A549 (cell line): Measurements from ENCODE around the gene LY6G5B. TPM values are rescaled to one million over a fixed set of nuclear protein-coding genes. Genes with fewer than 3 reads are reported as not detected.
"Not testable (repeated sequence)": the region's sequence is repeated elsewhere in the genome, so short reads cannot be mapped to it uniquely, and the experiment has no call there.

Source experiments
- ATAC-seq, 2 experiments: fragments of 200-7000 bp in 1 of 2; fragments of >200 bp in 1 of 2; cut with Nextera tagmentation in 1 of 2; cut with Tn5 transposase in 1 of 2; 3 replicates each; pipeline versions ENCODE4 v1.8.0 to v1.9.1; 2018 to 2020; ENCODE audit warnings: mild to moderate bottlenecking in 1 of 2, moderate library complexity in 1 of 2
- CTCF ChIA-PET: fragments of 300-600 bp; sonication (Branson Sonifier 250); formaldehyde crosslinking; extraction: SDS; loops from one replicate; lab custom pipeline; 2021; ENCODE audit warnings: antibody characterized with exemption, inconsistent platforms; lab: Yijun Ruan, JAX
- POLR2A ChIA-PET: fragments of 350-600 bp; formaldehyde crosslinking; extraction: SDS; loops from one replicate; lab custom pipeline; 2021; ENCODE audit warnings: antibody characterized with exemption, inconsistent platforms; lab: Yijun Ruan, JAX
- DNase-seq, 2 experiments: peaks; one replicate each; pipeline versions ENCODE4 v3.0.0 to v3.0.0-alpha.2; 2011 to 2016; ENCODE audit warnings: low read depth in 1 of 2, low spot score in 1 of 2
- FAIRE-seq: peaks from 2 replicates; lab custom pipeline; 2011; peaks lifted over from hg19 to GRCh38; lab: Jason Lieb, UNC
- H3K27ac ChIP-seq, 2 experiments: fragments of >200 bp; sonication (Bioruptor Twin); formaldehyde crosslinking; 3 replicates each; pipeline ENCODE4 v1.5.1; 2016 to 2017
- H3K4me1 ChIP-seq: fragments of >200 bp; sonication (Bioruptor Twin); formaldehyde crosslinking; 3 replicates; pipeline ENCODE4 v1.6.1; 2016
- H3K4me2 ChIP-seq: fragments of >200 bp; sonication (Bioruptor Twin); formaldehyde crosslinking; 3 replicates; pipeline ENCODE4 v1.6.1; 2016
- H3K4me3 ChIP-seq: fragments of >200 bp; sonication (Bioruptor Twin); formaldehyde crosslinking; 3 replicates; pipeline ENCODE4 v1.5.1; 2016
- H3K9me3 ChIP-seq: fragments of >200 bp; sonication (Bioruptor Twin); formaldehyde crosslinking; 3 replicates; pipeline ENCODE4 v1.6.1; 2016
- BHLHE40 ChIP-seq: IDR thresholded peaks from 2 replicates; pipeline ENCODE4 v1.6.1; 2012; ENCODE audit warnings: low read depth, low read length, inconsistent platforms
- CBX2 ChIP-seq: fragments of 200-600 bp; sonication (generic); IDR thresholded peaks from 2 replicates; pipeline ENCODE4 v1.6.1; 2016; ENCODE audit warnings: low read depth, mild to moderate bottlenecking, borderline replicate concordance
- CHD2 ChIP-seq: fragments of 150-350 bp; IDR thresholded peaks from 2 replicates; pipeline ENCODE4 v1.6.1; 2014; ENCODE audit warnings: low read length; ENCODE audit not compliant: partially characterized antibody
- EHMT2 ChIP-seq: fragments of 200-600 bp; sonication (generic); IDR thresholded peaks from 2 replicates; pipeline ENCODE4 v1.6.1; 2016; ENCODE audit warnings: antibody characterized with exemption, low read depth, mild to moderate bottlenecking, moderate library complexity
- FOSL2 ChIP-seq, 2 experiments: fragments of 450-650 bp in 1 of 2; fragments of >200 bp in 1 of 2; sonication (Bioruptor Twin) in 1 of 2; formaldehyde crosslinking; IDR thresholded peaks; 2 replicates each; pipeline versions ENCODE4 v1.5.0 to v1.6.1; 2016 to 2020; ENCODE audit warnings: mild to moderate bottlenecking in 1 of 2, moderate library complexity in 1 of 2
- HDAC2 ChIP-seq: fragments of 200-600 bp; sonication (generic); IDR thresholded peaks from 2 replicates; pipeline ENCODE4 v1.6.1; 2016
- HOXB13 ChIP-seq: fragments of 250-450 bp; sonication (Bioruptor Pico); IDR thresholded peaks from 2 replicates; pipeline ENCODE4 v1.5.0; 2020; ENCODE audit warnings: low read depth, mild to moderate bottlenecking, moderate library complexity
- HOXB5 ChIP-seq: fragments of 250-450 bp; sonication (Bioruptor Pico); IDR thresholded peaks from 2 replicates; pipeline ENCODE4 v1.5.0; 2020; ENCODE audit warnings: mild to moderate bottlenecking, moderate library complexity
- JUN ChIP-seq, 2 experiments: fragments of >200 bp; sonication (Bioruptor Twin); formaldehyde crosslinking; IDR thresholded peaks; 2 replicates in 1 of 2; 3 replicates in 1 of 2; pipeline ENCODE4 v1.6.1; 2016 to 2017
- JUNB ChIP-seq: fragments of >200 bp; sonication (Bioruptor Twin); formaldehyde crosslinking; IDR thresholded peaks from 2 replicates; pipeline ENCODE4 v1.6.1; 2016
- MAZ ChIP-seq: fragments of 150-350 bp; IDR thresholded peaks from 2 replicates; pipeline ENCODE4 v1.6.1; 2014; ENCODE audit warnings: antibody characterized with exemption, low read depth, low read length, borderline replicate concordance
- MYC ChIP-seq: IDR thresholded peaks from 2 replicates; pipeline ENCODE4 v1.6.1; 2012; ENCODE audit warnings: mild to moderate bottlenecking, inconsistent platforms, low read length, improper control_type of control experiment, borderline replicate concordance
- NFE2L2 ChIP-seq: fragments of 150-350 bp; conservative IDR thresholded peaks from 2 replicates; pipeline ENCODE4 v1.6.1; 2014; ENCODE audit warnings: low read length
- NR3C1 ChIP-seq: fragments of >200 bp; sonication (Bioruptor Twin); formaldehyde crosslinking; IDR thresholded peaks from 3 replicates; pipeline ENCODE4 v1.6.1; 2017
- POLR2A ChIP-seq: IDR thresholded peaks from 2 replicates; pipeline ENCODE4 v1.6.1; 2012; ENCODE audit warnings: mild to moderate bottlenecking, low read length
- POLR2AphosphoS2 ChIP-seq: conservative IDR thresholded peaks from 2 replicates; pipeline ENCODE4 v1.6.1; 2012; ENCODE audit warnings: low read length, improper control_type of control experiment, inconsistent platforms
- RCOR1 ChIP-seq: fragments of 150-350 bp; IDR thresholded peaks from 2 replicates; pipeline ENCODE4 v1.6.1; 2014; ENCODE audit warnings: antibody characterized with exemption, low read length, low read depth
- RNF2 ChIP-seq: fragments of 200-600 bp; sonication (generic); IDR thresholded peaks from 2 replicates; pipeline ENCODE4 v1.6.1; 2016; ENCODE audit warnings: low read depth, mild to moderate bottlenecking, antibody characterized with exemption, moderate library complexity, borderline replicate concordance
- TP53 ChIP-seq: fragments of 250-450 bp; sonication (Bioruptor Pico); IDR thresholded peaks from 2 replicates; pipeline ENCODE4 v1.5.0; 2021; ENCODE audit warnings: mild to moderate bottlenecking, moderate library complexity
- ZSCAN20 ChIP-seq: fragments of 250-450 bp; sonication (Bioruptor Pico); IDR thresholded peaks from 2 replicates; pipeline ENCODE4 v1.8.0; 2022; ENCODE audit warnings: mild to moderate bottlenecking, moderate library complexity
- WGBS: methylation state at CpG from one replicate; pipeline ENCODE4 v1.1.6; 2017; ENCODE audit errors: missing lambda C conversion rate; 5-methylcytosine and 5-hydroxymethylcytosine counted together
- polyA plus RNA-seq, 4 experiments: library from polyadenylated mRNA; depleted of rRNA in 3 of 4; stranded (reverse); fragments of >200 nt; fragmentation: RNase III in 1 of 4; extraction: RNeasy Plus Mini Kit Qiagen cat#74134 plus additional on column Dnase treatment in 1 of 4; gene quantifications; 2 replicates in 3 of 4; 3 replicates in 1 of 4; pipeline ENCODE4 v1.2.3, GENCODE V29; 2011 to 2017
- TF ChIP-seq, protein P1 (sequence below): fragments of 450-650 bp; IDR thresholded peaks from 2 replicates; pipeline ENCODE4 v1.6.1; 2014; ENCODE audit warnings: antibody characterized with exemption
- TF ChIP-seq, protein P2 (sequence below): IDR thresholded peaks from 2 replicates; pipeline ENCODE4 v1.6.1; 2012
- TF ChIP-seq, protein P3 (sequence below): fragments of >200 bp; sonication (Bioruptor Twin); formaldehyde crosslinking; IDR thresholded peaks from 3 replicates; pipeline ENCODE4 v1.6.1; 2016

LY6G5B gene
- polyA plus RNA-seq, 2 of the 4 experiments (the other 2 are of a cell fraction), result 5.9 to 9.9 TPM

DNA sequence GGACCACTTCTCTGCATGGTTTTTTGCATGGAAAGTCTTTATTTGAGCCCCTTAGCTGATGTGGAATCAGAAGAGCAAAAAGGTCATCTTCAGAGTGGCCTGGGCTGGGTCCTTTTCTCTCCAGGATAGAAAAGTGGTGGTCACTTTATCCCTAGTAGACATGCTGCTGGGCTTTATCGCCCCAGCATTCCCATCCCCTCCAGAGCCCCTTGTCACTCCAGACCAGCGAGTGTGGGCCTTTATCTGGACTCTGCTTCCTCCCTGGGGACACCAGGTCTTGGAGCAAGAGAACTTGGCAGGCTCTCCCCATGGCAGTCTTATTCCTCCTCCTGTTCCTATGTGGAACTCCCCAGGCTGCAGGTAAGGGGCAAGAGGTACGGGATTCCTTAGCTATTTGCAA lies 36.8 kb downstream of the LY6G5B start, which contains the start of gene LY6G6F:
TSS of gene LY6G6F (plus strand) at position 268 of the 400 bp plus-strand sequence. CDS start at position 309, 41 bp downstream.
- Histone ChIP-seq H3K9me3 (no peaks in the 10 kb centered on the region), H3K4me3 (no peak within 1 kb of the TSS), H3K4me2 (no peak within 1 kb of the TSS), H3K27ac (no peak within 1 kb of the TSS), H3K4me1 (peaks cover 7% of the 10 kb centered on the region; the same call in 1 of the 3 replicates)
- WGBS, result 57% methylated on average over 3 of the region's 3 CpGs
- no peak for ATAC-seq
- TF ChIP-seq NFE2L2 (no peak), POLR2AphosphoS2 (no peak), NR3C1 (no peak), CBX2 (no peak), JUNB (no peak), RNF2 (no peak)
- TF ChIP-seq, protein P1, sequence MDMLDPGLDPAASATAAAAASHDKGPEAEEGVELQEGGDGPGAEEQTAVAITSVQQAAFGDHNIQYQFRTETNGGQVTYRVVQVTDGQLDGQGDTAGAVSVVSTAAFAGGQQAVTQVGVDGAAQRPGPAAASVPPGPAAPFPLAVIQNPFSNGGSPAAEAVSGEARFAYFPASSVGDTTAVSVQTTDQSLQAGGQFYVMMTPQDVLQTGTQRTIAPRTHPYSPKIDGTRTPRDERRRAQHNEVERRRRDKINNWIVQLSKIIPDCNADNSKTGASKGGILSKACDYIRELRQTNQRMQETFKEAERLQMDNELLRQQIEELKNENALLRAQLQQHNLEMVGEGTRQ, result no peak
- DNase-seq, result no peak
- ChIA-PET CTCF (interaction anchor here (0.6 kb wide), 1 partner anchor 25 kb away, joined by 4 read pairs; the partner anchor contains the start of gene LY6G5C), POLR2A (interaction anchor here (1.2 kb wide), 1 partner anchor 121 kb away, joined by 3 read pairs; the partner anchor contains the start of gene HSPA1B)
- FAIRE-seq, result no peak

DNA sequence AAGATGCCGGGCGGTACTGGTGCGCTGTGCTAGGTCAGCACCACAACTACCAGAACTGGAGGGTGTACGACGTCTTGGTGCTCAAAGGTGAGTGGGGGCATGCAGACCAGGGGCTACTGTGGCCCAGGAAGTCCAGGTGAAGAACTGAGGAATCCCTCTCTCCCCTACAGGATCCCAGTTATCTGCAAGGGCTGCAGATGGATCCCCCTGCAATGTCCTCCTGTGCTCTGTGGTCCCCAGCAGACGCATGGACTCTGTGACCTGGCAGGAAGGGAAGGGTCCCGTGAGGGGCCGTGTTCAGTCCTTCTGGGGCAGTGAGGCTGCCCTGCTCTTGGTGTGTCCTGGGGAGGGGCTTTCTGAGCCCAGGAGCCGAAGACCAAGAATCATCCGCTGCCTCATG lies 37.9 kb downstream of the LY6G5B start:
- ATAC-seq (no peak), DNase-seq (no peak), FAIRE-seq (no peak)
- Histone ChIP-seq H3K9me3 (no peaks in the 10 kb centered on the region), H3K4me2 (no peak overlapping the region), H3K27ac (no peak overlapping the region), H3K4me3 (no peak overlapping the region), H3K4me1 (0 out of 3 replicates have a peak, but pooled peaks cover 3% of the 10 kb centered on the region)
- 78% methylated on average over 9 of the region's 10 CpGs for WGBS
- CTCF ChIA-PET, result no interaction called here
- POLR2A ChIA-PET, result no interaction called here
- TF ChIP-seq TP53 (CRISPR knock-in tag) (no peak), CHD2 (no peak), HOXB13 (CRISPR knock-in tag) (no peak), POLR2A (no peak), RNF2 (no peak), EHMT2 (no peak), JUN (IDR thresholded peaks at IDR 0.05) (no peak), MAZ (no peak), RCOR1 (no peak), HDAC2 (no peak)
- TF ChIP-seq, protein P2, sequence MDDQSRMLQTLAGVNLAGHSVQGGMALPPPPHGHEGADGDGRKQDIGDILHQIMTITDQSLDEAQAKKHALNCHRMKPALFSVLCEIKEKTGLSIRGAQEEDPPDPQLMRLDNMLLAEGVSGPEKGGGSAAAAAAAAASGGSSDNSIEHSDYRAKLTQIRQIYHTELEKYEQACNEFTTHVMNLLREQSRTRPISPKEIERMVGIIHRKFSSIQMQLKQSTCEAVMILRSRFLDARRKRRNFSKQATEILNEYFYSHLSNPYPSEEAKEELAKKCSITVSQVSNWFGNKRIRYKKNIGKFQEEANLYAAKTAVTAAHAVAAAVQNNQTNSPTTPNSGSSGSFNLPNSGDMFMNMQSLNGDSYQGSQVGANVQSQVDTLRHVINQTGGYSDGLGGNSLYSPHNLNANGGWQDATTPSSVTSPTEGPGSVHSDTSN, result no peak
- TF ChIP-seq, protein P3, sequence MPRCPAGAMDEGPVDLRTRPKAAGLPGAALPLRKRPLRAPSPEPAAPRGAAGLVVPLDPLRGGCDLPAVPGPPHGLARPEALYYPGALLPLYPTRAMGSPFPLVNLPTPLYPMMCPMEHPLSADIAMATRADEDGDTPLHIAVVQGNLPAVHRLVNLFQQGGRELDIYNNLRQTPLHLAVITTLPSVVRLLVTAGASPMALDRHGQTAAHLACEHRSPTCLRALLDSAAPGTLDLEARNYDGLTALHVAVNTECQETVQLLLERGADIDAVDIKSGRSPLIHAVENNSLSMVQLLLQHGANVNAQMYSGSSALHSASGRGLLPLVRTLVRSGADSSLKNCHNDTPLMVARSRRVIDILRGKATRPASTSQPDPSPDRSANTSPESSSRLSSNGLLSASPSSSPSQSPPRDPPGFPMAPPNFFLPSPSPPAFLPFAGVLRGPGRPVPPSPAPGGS, result no peak
- TF ChIP-seq, protein P1, result no peak

DNA sequence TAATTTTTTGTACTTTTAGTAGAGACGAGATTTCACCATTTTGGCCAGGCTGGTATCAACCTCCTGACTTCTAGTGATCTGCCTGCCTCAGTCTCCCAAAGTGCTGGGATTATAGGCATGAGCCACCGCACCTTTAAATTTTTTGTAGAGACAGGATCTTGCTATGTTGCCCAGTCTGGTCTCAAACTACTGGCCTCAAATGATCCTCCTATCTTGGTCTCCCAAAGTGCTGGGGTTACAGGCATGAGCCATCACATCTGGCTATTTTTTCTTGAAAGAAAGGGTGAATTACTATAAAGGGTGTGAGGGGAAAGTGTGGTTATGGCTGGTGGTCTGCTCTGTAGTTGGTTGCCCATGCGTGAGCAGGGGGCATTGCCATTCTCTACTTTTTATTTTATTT lies 38.4 kb downstream of the LY6G5B start:
- DNase-seq, result no peak
- WGBS, result 90% methylated on average over 3 of the region's 3 CpGs
- ATAC-seq, result no peak
- TF ChIP-seq FOSL2 (IDR thresholded peaks at IDR 0.05) (no peak), FOSL2 (CRISPR knock-in tag; IDR thresholded peaks at IDR 0.05) (no peak), ZSCAN20 (CRISPR knock-in tag) (no peak), BHLHE40 (no peak), MYC (no peak), EHMT2 (no peak), CBX2 (no peak), HOXB5 (CRISPR knock-in tag) (no peak)
- H3K9me3 ChIP-seq, result no peaks in the 10 kb centered on the region
- H3K4me1 ChIP-seq, result 0 out of 3 replicates have a peak, but pooled peaks cover 3% of the 10 kb centered on the region
- ChIA-PET POLR2A (no interaction called here), CTCF (no interaction called here)
- no peak overlapping the region for H3K27ac ChIP-seq
- no peak for FAIRE-seq
- H3K4me3 ChIP-seq, result no peak overlapping the region
- H3K4me2 ChIP-seq, result no peak overlapping the region

DNA sequence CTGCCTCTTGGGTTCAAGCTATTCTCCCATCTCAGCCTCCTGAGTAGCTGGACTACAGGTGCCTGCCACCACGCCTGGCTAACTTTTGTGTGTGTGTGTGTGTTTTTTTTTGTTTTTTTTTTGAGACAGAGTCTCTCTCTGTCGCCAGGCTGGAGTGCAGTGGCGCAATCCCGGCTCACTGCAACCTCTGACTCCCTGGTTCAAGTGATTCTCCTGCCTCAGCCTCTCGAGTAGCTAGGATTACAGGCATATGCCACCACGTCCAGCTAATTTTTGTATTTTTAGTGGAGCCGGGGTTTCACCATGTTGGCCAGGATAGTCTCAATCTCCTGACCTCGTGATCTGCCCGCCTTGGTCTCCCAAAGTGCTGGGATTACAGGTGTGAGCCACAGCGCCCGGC lies 39.4 kb downstream of the LY6G5B start:
- 74% methylated on average over 7 of the region's 11 CpGs for WGBS
- FAIRE-seq, DNase-seq, ATAC-seq, H3K4me2 ChIP-seq, H3K27ac ChIP-seq, H3K4me3 ChIP-seq, H3K9me3 ChIP-seq, CTCF ChIA-PET, POLR2A ChIA-PET, H3K4me1 ChIP-seq: not testable (repeated sequence)
